OCI-LY7 (cell line): ENCODE measurements around the gene MRPL47. TPM values are rescaled to one million over a fixed set of nuclear protein-coding genes. Genes with fewer than 3 reads are reported as not detected.

Experiments
- BruUV-seq: library from RNA; stranded (reverse); fragments of 400-500 nt; replicated peaks from 2 replicates; lab custom pipeline; 2021; lab: Mats Ljungman, UMichigan
- CTCF ChIA-PET: fragments of 300-600 bp; sonication (Branson Sonifier 250); formaldehyde crosslinking; loops from one replicate; lab custom pipeline; 2022; ENCODE audit warnings: antibody characterized with exemption; ENCODE audit not compliant: unreplicated experiment; lab: Charles Lee
- POLR2A ChIA-PET: fragments of 300-600 bp; sonication (Branson Sonifier 250); formaldehyde crosslinking; loops from one replicate; lab custom pipeline; 2022; ENCODE audit warnings: antibody characterized with exemption; lab: Charles Lee
- DNase-seq: peaks from one replicate; pipeline ENCODE4 v3.0.0-alpha.2; 2015; ENCODE audit warnings: low spot score
- H2AFZ ChIP-seq: fragments of 200-600 bp; sonication (generic), shearing (Covaris generic); 2 replicates; pipeline ENCODE4 v1.6.1; 2014; ENCODE audit warnings: mild to moderate bottlenecking, antibody characterized with exemption, low read length, moderate library complexity
- H3K27ac ChIP-seq: fragments of 200-600 bp; sonication (generic); 2 replicates; pipeline ENCODE4 v1.5.1; 2014; ENCODE audit warnings: mixed run types, low read depth, mild to moderate bottlenecking, moderate library complexity, low read length, inconsistent platforms; ENCODE audit not compliant: poor library complexity, severe bottlenecking
- H3K36me3 ChIP-seq: fragments of 200-600 bp; sonication (generic); 2 replicates; pipeline ENCODE4 v1.6.1; 2014; ENCODE audit warnings: mild to moderate bottlenecking, antibody characterized with exemption, low read length, moderate library complexity, mixed read lengths; ENCODE audit not compliant: insufficient read depth
- H3K4me1 ChIP-seq: fragments of 200-600 bp; sonication (generic); 2 replicates; pipeline ENCODE4 v1.5.1; 2014; ENCODE audit warnings: mild to moderate bottlenecking, low read length; ENCODE audit not compliant: insufficient read depth, poor library complexity, severe bottlenecking
- H3K4me2 ChIP-seq: fragments of 200-600 bp; sonication (generic); 2 replicates; pipeline ENCODE4 v1.6.1; 2014; ENCODE audit warnings: mild to moderate bottlenecking, low read length
- H3K4me3 ChIP-seq: fragments of 200-600 bp; sonication (generic); 2 replicates; pipeline ENCODE4 v1.5.1; 2014; ENCODE audit warnings: mild to moderate bottlenecking, low read depth, low read length; ENCODE audit not compliant: poor library complexity, severe bottlenecking
- H3K79me2 ChIP-seq: fragments of 200-600 bp; sonication (generic); 2 replicates; pipeline ENCODE4 v1.6.1; 2016; ENCODE audit warnings: low read depth, mild to moderate bottlenecking, low read length, moderate library complexity, mixed read lengths; ENCODE audit not compliant: insufficient read depth
- H3K9me2 ChIP-seq: fragments of 200-600 bp; sonication (generic); 2 replicates; pipeline ENCODE4 v1.6.1; 2016; ENCODE audit warnings: mild to moderate bottlenecking, low read length, mixed read lengths; ENCODE audit not compliant: insufficient read depth
- H3K9me3 ChIP-seq: fragments of 200-600 bp; sonication (generic); 2 replicates; pipeline ENCODE4 v1.6.1; 2014; ENCODE audit warnings: mild to moderate bottlenecking, mixed run types, low read length, mixed read lengths
- H4K20me1 ChIP-seq: fragments of 200-600 bp; sonication (generic); 2 replicates; pipeline ENCODE4 v1.6.1; 2014; ENCODE audit warnings: mild to moderate bottlenecking, antibody characterized with exemption, low read length, moderate library complexity, mixed read lengths; ENCODE audit not compliant: insufficient read depth
- CTCF ChIP-seq: fragments of 200-600 bp; sonication (generic); conservative IDR thresholded peaks from 2 replicates; pipeline ENCODE4 v1.5.1; 2014; ENCODE audit warnings: mild to moderate bottlenecking, antibody characterized with exemption, low read length, moderate library complexity, mixed read lengths
- EZH2phosphoT487 ChIP-seq: fragments of 200-600 bp; sonication (generic); IDR thresholded peaks from 2 replicates; pipeline ENCODE4 v1.6.1; 2018; ENCODE audit warnings: low read depth, borderline replicate concordance, mild to moderate bottlenecking, mixed run types, antibody characterized with exemption, low read length, moderate library complexity, mixed read lengths
- intact Hi-C: fragments of 100-400 bp; cut with micrococcal nuclease; formaldehyde crosslinking; loops from one replicate; pipeline ENCODE4 v1.10.0; 2022; ENCODE audit not compliant: unreplicated experiment
- total RNA-seq, 2 experiments: library from RNA; depleted of rRNA in 1 of 2; stranded (reverse); fragments of >200 nt in 1 of 2; shearing (Covaris generic) in 1 of 2; gene quantifications; 2 replicates each; pipeline ENCODE4 v1.2.3, GENCODE V29; 2014 to 2022

The MRPL47 gene
- total RNA-seq, 2 experiments from 2014 or later, result 25.9 to 47.2 TPM

GRCh38 chr3:179589143-179589542 lies 15.3 kb downstream of the MRPL47 start:
- DNase-seq, result no peak
- CTCF ChIA-PET, result no interaction called here
- Histone ChIP-seq H3K27ac (no peak overlapping the region), H3K4me2 (no peak overlapping the region), H3K9me2 (no peaks in the 10 kb centered on the region), H2AFZ (no peak overlapping the region), H4K20me1 (0 out of 2 replicates have a peak, but pooled peaks cover 4% of the 10 kb centered on the region), H3K36me3 (peaks cover 98% of the 10 kb centered on the region), H3K9me3 (no peaks in the 10 kb centered on the region), H3K79me2 (no peaks in the 10 kb centered on the region), H3K4me3 (no peak overlapping the region), H3K4me1 (no peaks in the 10 kb centered on the region)
- intact Hi-C loops, result no loop called here
- POLR2A ChIA-PET, result interaction anchor here (0.6 to 1.5 kb wide), 6 partner anchors 10 to 368 kb away, joined by 3 to 6 read pairs (median 4); partner anchors contain the start of genes MRPL47 and NDUFB5
- TF ChIP-seq CTCF (no peak), EZH2phosphoT487 (no peak)
- no TSS peak for BruUV-seq

- Histone ChIP-seq H4K20me1 (no peaks in the 10 kb centered on the region), H3K4me1 (no peaks in the 10 kb centered on the region), H3K4me2 (no peak overlapping the region), H3K79me2 (no peaks in the 10 kb centered on the region), H3K27ac (no peak overlapping the region), H3K9me2 (no peaks in the 10 kb centered on the region), H3K4me3 (no peak overlapping the region), H3K9me3 (no peaks in the 10 kb centered on the region), H3K36me3 (peaks cover 98% of the 10 kb centered on the region), H2AFZ (no peak overlapping the region)
- ChIA-PET CTCF (no interaction called here), POLR2A (interaction anchor here (0.6 to 3.2 kb wide), 6 partner anchors 10 to 129 kb away, joined by 3 to 8 read pairs (median 3); partner anchors contain the start of gene ACTL6A)
- TF ChIP-seq CTCF, result no peak
- TF ChIP-seq EZH2phosphoT487, result no peak
- intact Hi-C loops, result no loop called here
- BruUV-seq, result no TSS peak
- no peak for DNase-seq
These were observed 23.4 kb downstream of the MRPL47 start for GRCh38 chr3:179580992-179581391.

GRCh38 chr3:179565496-179565895 lies 38.9 kb downstream of the MRPL47 start:
- TF ChIP-seq CTCF (no peak), EZH2phosphoT487 (no peak)
- Histone ChIP-seq H4K20me1 (peaks cover 29% of the 10 kb centered on the region; the same call in 1 of the 2 replicates), H3K9me3 (no peaks in the 10 kb centered on the region), H2AFZ (no peak overlapping the region), H3K4me3 (peak overlapping the region; percentile 33), H3K79me2 (peaks cover 66% of the 10 kb centered on the region), H3K9me2 (no peaks in the 10 kb centered on the region), H3K4me1 (peaks cover 34% of the 10 kb centered on the region), H3K4me2 (peak overlapping the region; percentile 89), H3K36me3 (peaks cover 25% of the 10 kb centered on the region), H3K27ac (peak overlapping the region; percentile 18)
- CTCF ChIA-PET, result interaction anchor here (0.6 to 1.3 kb wide), 2 partner anchors 18 to 104 kb away, joined by 3 to 4 read pairs; no protein-coding TSS in a partner anchor
- DNase-seq, result peak; percentile 52
- BruUV-seq, result no TSS peak
- POLR2A ChIA-PET, result interaction anchor here (0.6 to 2.3 kb wide), 10 partner anchors 16 to 416 kb away, joined by 3 to 10 read pairs (median 4); partner anchors contain the start of genes MRPL47 and NDUFB5
- intact Hi-C loops, result no loop called here
